GM20000 (cell line): ENCODE measurements around the gene CDH15.

ENCODE experiments used
- DNase-seq: peaks from one replicate; pipeline ENCODE4 v3.0.0; 2012; ENCODE audit warnings: low spot score
- CTCF ChIP-seq: IDR thresholded peaks from 2 replicates; pipeline ENCODE4 v1.5.1; 2012; ENCODE audit warnings: mild to moderate bottlenecking, control low read depth; ENCODE audit errors: extremely low read depth, missing control alignments

The CDH15 gene

DNA sequence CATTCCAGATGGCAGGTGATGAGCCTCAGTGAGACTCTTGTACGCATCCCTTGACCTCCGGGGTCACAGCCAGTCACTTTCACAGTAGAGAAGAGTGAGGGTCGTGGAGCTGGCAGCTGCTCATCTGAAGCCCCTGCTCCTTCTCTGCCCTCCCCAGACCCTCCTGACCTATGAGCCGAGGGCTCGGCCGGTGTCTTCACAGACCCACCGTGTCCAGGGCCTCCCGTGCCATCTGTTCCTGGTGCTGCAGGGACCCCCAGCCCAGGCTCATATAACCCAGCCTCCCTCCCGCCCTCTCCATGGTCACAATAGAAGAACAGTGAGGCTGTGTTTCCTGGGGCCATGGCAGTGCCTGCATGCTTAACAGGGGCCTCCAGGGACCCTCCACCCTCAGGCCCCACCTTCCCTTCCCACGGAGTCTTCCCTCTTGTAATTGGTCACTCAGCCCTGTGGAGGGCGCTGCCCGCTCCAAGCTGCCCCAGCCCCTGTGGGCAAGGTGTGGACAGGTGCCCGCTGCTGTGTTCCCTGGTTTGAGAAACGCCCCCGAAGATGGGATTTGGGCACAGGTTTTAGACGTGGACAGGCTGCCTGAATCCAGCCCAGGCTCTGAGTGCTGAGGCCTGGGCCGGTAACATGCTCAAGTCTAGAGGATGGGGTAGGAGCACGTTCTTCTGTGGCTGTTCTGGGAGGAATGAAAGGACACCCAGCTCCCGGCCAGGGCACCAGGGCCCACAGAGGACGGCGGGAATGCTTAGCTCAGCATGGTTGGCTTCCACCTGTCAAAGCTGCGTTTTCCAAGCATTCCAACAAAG is 39.1 kb upstream of the CDH15 start:
- no peak for TF ChIP-seq CTCF
- no peak for DNase-seq

DNA sequence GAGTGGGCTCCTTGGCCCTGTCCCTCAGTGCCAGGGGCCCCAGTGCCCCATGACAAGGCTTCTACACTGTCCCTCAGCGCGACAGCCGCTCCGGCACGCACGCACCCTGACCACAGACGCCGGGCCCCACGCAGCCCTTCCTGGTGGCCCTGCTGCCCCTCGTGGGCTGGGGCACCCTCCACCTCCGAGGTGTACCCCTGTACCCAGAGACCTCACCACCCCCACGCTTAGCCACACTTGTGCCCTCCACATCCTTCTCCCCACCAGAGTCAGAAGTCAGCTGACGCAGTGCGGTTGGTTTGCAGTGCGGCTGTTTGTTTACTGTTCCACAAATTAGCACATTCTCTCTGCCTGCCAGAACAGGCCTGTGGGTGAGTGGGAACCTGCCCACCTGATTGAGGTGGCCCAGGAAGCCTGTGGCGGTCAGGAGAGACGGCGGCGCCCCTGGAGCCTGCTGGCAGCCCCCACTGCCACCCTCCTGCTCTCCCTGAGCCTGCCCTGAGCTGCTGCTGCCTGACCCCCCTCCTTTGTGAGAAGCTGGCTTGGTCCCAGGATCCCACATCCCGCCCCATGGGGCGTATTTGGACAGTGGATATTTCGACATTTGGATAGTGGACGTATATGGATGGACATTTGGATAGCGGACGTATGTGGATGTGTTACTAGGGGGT is 38.0 kb upstream of the CDH15 start:
- no peak for DNase-seq
- TF ChIP-seq CTCF, result no peak

GRCh38 chr16:89134269-89134668 is 37.3 kb upstream of the CDH15 start:
- no peak for DNase-seq
- no peak for TF ChIP-seq CTCF

DNA sequence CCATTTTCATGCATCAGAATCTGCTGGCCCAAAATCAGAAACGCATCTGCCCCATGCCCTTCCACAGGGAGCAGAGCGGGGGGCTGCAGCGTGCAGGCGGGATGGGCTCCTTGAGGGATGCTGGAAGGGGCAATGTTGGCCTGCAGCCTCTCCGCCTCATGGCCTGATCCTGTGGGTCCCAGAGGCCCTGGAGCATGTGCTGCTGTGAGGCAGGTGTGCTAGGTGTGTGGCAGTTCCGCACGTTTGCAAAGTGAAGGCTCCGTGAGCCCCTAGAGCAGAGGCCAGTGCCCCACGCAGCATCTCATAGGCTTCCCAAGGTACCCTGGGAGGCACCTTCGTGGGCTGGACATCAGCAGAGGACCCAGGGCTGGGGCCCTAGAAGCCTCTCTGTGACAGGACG is 36.4 kb upstream of the CDH15 start:
- DNase-seq, result no peak
- no peak for TF ChIP-seq CTCF

DNA sequence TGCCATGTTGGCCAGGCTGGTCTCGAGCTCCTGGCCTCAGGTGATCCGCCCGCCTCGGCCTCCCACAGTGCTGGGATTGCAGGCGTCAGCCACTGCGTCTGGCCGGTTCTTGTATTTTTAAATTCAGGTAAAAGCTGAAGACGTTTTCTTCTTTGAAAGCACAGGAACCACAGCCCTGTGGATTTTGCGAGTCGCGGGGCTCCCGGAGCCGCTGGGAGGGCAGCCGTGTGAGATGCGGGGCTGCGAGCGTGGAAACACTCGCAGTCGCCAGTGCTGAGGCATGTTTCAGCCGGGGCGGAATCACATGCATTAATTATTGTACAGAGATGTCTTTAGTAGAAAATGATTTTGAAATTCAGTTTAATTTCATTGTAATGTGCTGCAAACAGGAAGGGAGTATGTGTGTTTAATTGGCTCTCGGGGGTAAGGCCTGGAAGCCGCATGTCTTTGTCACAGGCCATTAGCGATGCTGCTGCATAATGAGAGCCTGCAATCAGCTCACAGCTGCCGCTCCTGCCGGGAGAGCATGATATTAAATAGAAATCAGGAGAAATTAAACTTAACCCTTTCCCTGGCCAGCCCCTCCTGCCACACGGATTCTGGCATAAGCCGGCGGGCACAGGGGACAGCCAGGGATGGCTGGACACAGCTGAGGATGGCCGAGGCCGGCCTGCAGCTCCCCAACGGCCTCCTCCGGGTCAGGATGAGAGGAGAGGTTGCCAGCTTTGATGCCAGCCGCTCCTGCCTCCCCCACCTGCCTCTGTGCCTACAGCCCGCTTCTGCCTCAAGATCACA is 35.4 kb upstream of the CDH15 start:
- TF ChIP-seq CTCF, result no peak
- no peak for DNase-seq

DNA sequence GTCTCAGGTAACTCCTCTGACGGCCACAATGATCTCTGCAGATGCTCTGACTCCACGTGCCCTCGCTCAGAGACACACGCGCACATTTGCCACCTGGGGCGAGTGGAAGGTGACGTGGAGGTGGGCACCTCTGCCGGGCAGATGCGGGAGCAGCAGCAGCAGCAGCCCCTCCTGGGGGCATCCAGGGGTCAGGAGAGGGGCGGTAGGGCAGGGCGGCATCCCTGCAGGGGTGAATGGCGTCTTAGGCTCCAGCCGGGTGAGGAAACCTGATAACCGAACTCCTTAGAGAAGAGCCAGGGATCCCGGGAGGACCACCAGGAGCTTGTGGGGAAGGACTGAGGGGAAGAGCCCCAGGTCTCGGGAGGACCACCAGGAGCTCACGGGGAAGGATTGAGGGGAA is 34.6 kb upstream of the CDH15 start:
- no peak for DNase-seq
- no peak for TF ChIP-seq CTCF
